ENCODE data around the gene PRKACG.

Gene PRKACG

GRCh38 chr9:69016191-69017096 lies 2.5 kb upstream of the PRKACG start:
- in situ Hi-C loops (cut with MboI; ENCODE audit: low pct_unique_long_range_greater_than_20kb, low sequenced_read_pairs, unreplicated experiment), result loop anchor here (25.0 kb wide), 1 partner anchor 304 kb away; the partner anchor contains the start of gene PIP5K1B
- no peak for DNase-seq (ENCODE audit: low spot score)
- no peak for TF ChIP-seq CTCF (IDR thresholded peaks at IDR 0.05; ENCODE audit: extremely low read depth, insufficient read depth, missing control alignments)

- DNase-seq (ENCODE audit: low spot score), result no peak
- TF ChIP-seq CTCF (IDR thresholded peaks at IDR 0.05; ENCODE audit: extremely low read depth, insufficient read depth, missing control alignments), result no peak
- in situ Hi-C loops (cut with MboI; ENCODE audit: low pct_unique_long_range_greater_than_20kb, low sequenced_read_pairs, unreplicated experiment), result loop anchor here (25.0 kb wide), 1 partner anchor 301 kb away; the partner anchor contains the start of gene PIP5K1B
Observed at GRCh38 chr9:69013382-69013727, 558 bp downstream of the PRKACG start.

GRCh38 chr9:69012696-69013381 lies 1.1 kb downstream of the PRKACG start:
- no peak for TF ChIP-seq CTCF (IDR thresholded peaks at IDR 0.05; ENCODE audit: extremely low read depth, insufficient read depth, missing control alignments)
- no peak for DNase-seq (ENCODE audit: low spot score)
- in situ Hi-C loops (cut with MboI; ENCODE audit: low pct_unique_long_range_greater_than_20kb, low sequenced_read_pairs, unreplicated experiment), result loop anchor here (25.0 kb wide), 1 partner anchor 301 kb away; the partner anchor contains the start of gene PIP5K1B

GRCh38 chr9:69009708-69010107 lies 4.2 kb downstream of the PRKACG start:
- TF ChIP-seq CTCF (IDR thresholded peaks at IDR 0.05; ENCODE audit: extremely low read depth, insufficient read depth, missing control alignments), result no peak
- in situ Hi-C loops (cut with MboI; ENCODE audit: low pct_unique_long_range_greater_than_20kb, low sequenced_read_pairs, unreplicated experiment), result loop anchor here (25.0 kb wide), 1 partner anchor 297 kb away; the partner anchor contains the start of gene PIP5K1B
- no peak for DNase-seq (ENCODE audit: low spot score)

- DNase-seq (ENCODE audit: low spot score), result no peak
- in situ Hi-C loops (cut with MboI; ENCODE audit: low pct_unique_long_range_greater_than_20kb, low sequenced_read_pairs, unreplicated experiment), result loop anchor here (25.0 kb wide), 1 partner anchor 293 kb away; the partner anchor contains the start of gene PIP5K1B
- no peak for TF ChIP-seq CTCF (IDR thresholded peaks at IDR 0.05; ENCODE audit: extremely low read depth, insufficient read depth, missing control alignments)
Observed at GRCh38 chr9:69004836-69005235, 9.1 kb downstream of the PRKACG start.

DNA sequence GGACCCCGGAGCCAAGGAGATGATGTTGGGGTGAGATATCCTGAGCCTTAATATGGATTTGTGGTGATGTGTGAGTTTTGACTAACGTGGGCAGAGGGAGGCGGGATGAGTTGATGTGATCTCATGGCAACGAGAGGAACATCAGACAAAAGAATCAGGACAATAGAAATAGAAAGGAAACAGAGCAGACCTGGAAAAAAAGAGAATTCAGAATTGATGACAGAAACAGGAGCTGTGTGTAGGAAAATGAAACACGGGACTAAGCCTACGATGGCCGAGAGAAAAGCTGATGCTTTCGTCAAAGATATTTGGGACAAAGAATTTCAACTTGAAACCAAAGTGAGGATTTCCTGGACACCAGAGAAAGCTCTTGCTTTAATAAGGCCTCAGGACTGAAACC lies 10.9 kb downstream of the PRKACG start:
- no peak for TF ChIP-seq CTCF (IDR thresholded peaks at IDR 0.05; ENCODE audit: extremely low read depth, insufficient read depth, missing control alignments)
- in situ Hi-C loops (cut with MboI; ENCODE audit: low pct_unique_long_range_greater_than_20kb, low sequenced_read_pairs, unreplicated experiment), result loop anchor here (25.0 kb wide), 1 partner anchor 291 kb away; the partner anchor contains the start of gene PIP5K1B

More for the DNA sequence above, 10.9 kb downstream of the PRKACG start:
- no peak for DNase-seq (ENCODE audit: low spot score)
